Lower leg skin (tissue), 4 donors: ENCODE measurements around the gene SAP30L. TPM values are rescaled to one million over a fixed set of nuclear protein-coding genes. Genes with fewer than 3 reads are reported as not detected.
A peak's percentile ranks its signal among the peaks of the same experiment; 100 is the strongest.

ENCODE experiments used
- DNase-seq, 2 donors: peaks; one replicate each; pipeline ENCODE4 v3.0.0-alpha.2; 2019; ENCODE audit warnings: low spot score in 2 of 2
- H3K4me3 ChIP-seq: fragments of 200-600 bp; sonication (generic); 2 replicates; pipeline ENCODE4 v1.5.1; 2017; ENCODE audit warnings: mild to moderate bottlenecking, low read depth; ENCODE audit not compliant: poor library complexity, severe bottlenecking
- CTCF ChIP-seq, 3 donors: fragments of 450-650 bp; IDR thresholded peaks; one replicate each; pipeline ENCODE4 v1.5.1; 2016; ENCODE audit warnings: antibody characterized with exemption in 3 of 3, mild to moderate bottlenecking in 3 of 3, moderate library complexity in 2 of 3
- POLR2A ChIP-seq, 2 donors: fragments of 450-650 bp; IDR thresholded peaks; one replicate each; pipeline ENCODE4 v1.6.1; 2016 to 2017; ENCODE audit warnings: antibody characterized with exemption in 2 of 2, mild to moderate bottlenecking in 1 of 2, moderate library complexity in 1 of 2
- WGBS, 2 donors: methylation state at CpG; one replicate each; pipeline ENCODE4 v1.1.5; 2018; 5-methylcytosine and 5-hydroxymethylcytosine counted together
- intact Hi-C: fragments of 100-400 bp; cut with DNase I; formaldehyde crosslinking; loops from one replicate; pipeline ENCODE4 v1.15.0; 2023; ENCODE audit warnings: low total_unique reads
- total RNA-seq, 4 donors: library from RNA; depleted of rRNA; stranded (reverse); fragments of >200 nt; gene quantifications; one replicate each; pipeline ENCODE4 v1.1.0, GENCODE V29; 2016

SAP30L gene
- total RNA-seq, 4 donors from 2014 or later = 28.3 to 54.4 (median 39.9) TPM

GRCh38 chr5:154406231-154406630, 39.6 kb upstream of the SAP30L start:
- intact Hi-C loops = loop anchor here (5.0 to 10.0 kb wide), 2 partner anchors 334 to 431 kb away; no protein-coding TSS in a partner anchor
- peak in 1 of 2 donors; percentile 59 for DNase-seq
- H3K4me3 ChIP-seq = no peak overlapping the region
- TF ChIP-seq CTCF (IDR thresholded peaks at IDR 0.05) (no peak), POLR2A (IDR thresholded peaks at IDR 0.05) (no peak)
- 89 to 91% methylated on average over 8 of the region's 8 CpGs for WGBS, 2 donors

DNA sequence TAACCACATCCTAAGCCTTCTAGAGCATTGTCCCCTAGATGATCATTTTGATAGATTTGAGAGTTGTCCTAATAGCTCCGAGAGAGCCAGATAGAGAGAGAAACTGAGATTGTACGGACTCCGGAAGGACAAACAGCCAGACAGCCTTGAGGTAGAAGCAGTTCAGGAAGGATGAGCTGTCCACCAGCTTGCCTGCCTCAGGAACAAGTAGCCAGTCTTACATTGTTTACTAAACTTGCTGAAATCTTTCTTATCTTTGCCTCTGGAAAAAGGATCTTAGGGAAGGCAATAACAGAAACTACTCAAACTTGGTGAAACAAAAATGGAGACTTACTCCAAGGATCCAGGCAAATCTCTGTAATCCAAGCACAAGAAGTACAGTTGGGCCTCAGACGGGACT, 39.0 kb upstream of the SAP30L start:
- intact Hi-C loops = loop anchor here (5.0 to 10.0 kb wide), 2 partner anchors 335 to 432 kb away; no protein-coding TSS in a partner anchor
- WGBS, 2 donors = 97 to 100% methylated on average over 4 of the region's 4 CpGs
- TF ChIP-seq CTCF (IDR thresholded peaks at IDR 0.05) = no peak
- TF ChIP-seq POLR2A (IDR thresholded peaks at IDR 0.05) = no peak

DNA sequence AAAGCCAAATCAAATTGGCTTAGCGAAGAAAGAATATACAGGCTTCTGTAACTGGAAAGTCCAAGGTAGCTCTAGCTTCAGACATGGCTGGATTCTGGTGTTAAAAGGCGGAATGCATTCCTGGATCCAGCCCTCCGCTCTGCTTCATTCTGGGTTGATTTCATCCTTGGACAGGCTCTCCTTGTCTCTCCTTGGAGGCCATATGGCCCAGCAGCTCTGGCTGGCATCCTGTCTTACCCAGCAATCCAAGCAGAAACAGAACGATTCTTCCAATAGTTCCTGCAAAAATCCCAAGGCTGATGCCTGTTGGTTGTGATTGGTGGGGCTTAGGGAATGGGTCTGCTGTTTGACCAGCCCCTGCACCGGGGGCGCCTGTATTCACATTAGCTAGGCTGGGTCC, 37.0 kb upstream of the SAP30L start:
- DNase-seq = peak in 1 of 2 donors; percentile 36
- intact Hi-C loops = loop anchor here (5.0 to 10.0 kb wide), 2 partner anchors 337 to 434 kb away; no protein-coding TSS in a partner anchor
- TF ChIP-seq POLR2A (IDR thresholded peaks at IDR 0.05) = no peak
- TF ChIP-seq CTCF (IDR thresholded peaks at IDR 0.05) = no peak
- no peak overlapping the region for H3K4me3 ChIP-seq
- 83 to 84% methylated on average over 6 of the region's 6 CpGs for WGBS, 2 donors

More for the DNA sequence above, 39.0 kb upstream of the SAP30L start:
- no peak overlapping the region for H3K4me3 ChIP-seq
- DNase-seq = no peak

- TF ChIP-seq CTCF (IDR thresholded peaks at IDR 0.05) (no peak), POLR2A (IDR thresholded peaks at IDR 0.05) (no peak)
- intact Hi-C loops = loop anchor here (5.0 to 10.0 kb wide), 2 partner anchors 337 to 435 kb away; no protein-coding TSS in a partner anchor
Measured at GRCh38 chr5:154409230-154409840, 36.5 kb upstream of the SAP30L start.

DNA sequence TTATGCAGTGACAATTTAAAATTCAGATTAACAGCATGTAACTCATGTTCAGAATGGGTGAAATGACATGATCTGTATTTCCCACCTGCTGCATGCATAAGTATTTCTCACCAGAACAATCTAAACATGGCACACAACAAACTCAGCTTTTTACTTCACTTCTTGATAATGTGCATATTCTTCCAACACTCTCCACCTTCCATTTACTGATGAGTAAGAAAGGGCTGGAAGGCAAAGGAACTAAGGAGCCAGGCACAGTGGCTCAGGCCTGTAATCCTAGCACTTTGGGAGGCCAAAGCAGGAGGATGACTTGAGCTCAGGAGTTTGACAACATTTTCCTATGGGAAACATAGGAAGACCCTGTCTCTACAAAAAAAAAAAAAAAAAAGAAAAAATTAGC, 35.8 kb upstream of the SAP30L start:
- intact Hi-C loops = no loop called here
- peak in 1 of 2 donors; percentile 4 for DNase-seq
- H3K4me3 ChIP-seq = no peak overlapping the region
- no peak for TF ChIP-seq CTCF (IDR thresholded peaks at IDR 0.05)
- no peak for TF ChIP-seq POLR2A (IDR thresholded peaks at IDR 0.05)

More at GRCh38 chr5:154409230-154409840, 36.5 kb upstream of the SAP30L start:
- peak in 1 of 2 donors; percentile 66 for DNase-seq
- 93 to 94% methylated on average over 15 of the region's 15 CpGs for WGBS, 2 donors
- no peak overlapping the region for H3K4me3 ChIP-seq
